DMS79 treated with DMSO at 0.1 percent for 48 hours (cell line): ENCODE data around the gene ZG16B.

Source experiments
- DNase-seq: peaks from one replicate; lab custom pipeline; 2025; lab: John Stamatoyannopoulos, UW

ZG16B gene

DNA sequence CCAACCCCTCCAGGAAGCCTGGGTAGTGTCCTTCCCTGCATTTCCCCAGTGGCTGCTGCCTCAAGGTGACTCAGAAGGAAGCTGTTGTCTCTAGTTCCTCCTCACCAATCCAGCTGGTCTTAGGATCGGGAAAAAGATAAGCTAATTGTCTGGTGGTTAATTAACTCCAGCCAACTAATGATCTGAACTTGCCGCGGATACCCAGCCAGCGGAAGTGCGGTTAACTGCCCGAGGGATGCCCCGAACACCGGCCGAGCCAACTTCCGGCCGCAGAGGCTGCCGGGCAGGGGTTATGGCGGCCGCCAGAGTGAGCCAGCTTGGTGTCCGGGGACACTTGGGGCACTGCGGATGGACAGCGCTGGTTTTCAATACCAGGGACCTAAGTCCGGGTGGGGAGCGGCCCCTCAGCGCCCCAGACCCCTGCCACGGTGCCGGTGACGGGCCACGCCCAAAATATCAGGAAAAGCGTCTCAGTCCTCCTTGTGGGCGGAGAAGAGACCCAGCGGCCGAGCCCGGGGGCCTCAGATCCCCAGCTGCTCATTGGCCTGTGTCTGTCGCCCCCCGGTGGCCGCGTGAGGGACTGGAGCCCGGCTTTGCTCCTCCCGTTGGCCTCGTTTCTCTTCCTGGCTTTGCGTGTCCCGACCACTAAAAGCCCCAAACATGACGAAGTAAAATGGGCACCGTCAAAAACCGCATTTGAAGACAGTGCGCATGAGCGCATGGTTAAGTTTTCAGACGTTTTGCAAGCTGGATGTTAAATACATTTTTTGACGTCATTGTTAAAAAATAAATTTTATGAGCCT is 38.1 kb downstream of the ZG16B start:
- peak; percentile 88 for DNase-seq

DNA sequence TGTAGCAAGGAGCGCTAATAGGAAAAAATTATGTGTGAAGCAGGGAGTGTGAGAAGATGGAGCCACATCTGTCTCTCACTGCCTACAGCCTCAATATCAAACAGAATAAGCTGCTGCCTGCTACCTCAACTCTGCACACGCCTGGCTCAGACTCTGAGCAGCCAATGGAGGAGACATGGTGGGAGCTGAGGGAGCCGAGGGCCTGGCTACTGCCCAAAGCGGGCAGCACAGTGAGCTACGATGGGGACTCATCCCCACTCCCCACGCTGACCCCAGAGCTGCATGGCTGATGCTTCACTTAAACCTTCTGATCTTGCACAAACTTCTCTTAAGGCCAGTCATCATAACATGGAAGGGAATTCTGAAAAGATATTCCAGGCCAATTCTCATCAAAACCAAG is 41.8 kb downstream of the ZG16B start:
- DNase-seq = no peak

DNA sequence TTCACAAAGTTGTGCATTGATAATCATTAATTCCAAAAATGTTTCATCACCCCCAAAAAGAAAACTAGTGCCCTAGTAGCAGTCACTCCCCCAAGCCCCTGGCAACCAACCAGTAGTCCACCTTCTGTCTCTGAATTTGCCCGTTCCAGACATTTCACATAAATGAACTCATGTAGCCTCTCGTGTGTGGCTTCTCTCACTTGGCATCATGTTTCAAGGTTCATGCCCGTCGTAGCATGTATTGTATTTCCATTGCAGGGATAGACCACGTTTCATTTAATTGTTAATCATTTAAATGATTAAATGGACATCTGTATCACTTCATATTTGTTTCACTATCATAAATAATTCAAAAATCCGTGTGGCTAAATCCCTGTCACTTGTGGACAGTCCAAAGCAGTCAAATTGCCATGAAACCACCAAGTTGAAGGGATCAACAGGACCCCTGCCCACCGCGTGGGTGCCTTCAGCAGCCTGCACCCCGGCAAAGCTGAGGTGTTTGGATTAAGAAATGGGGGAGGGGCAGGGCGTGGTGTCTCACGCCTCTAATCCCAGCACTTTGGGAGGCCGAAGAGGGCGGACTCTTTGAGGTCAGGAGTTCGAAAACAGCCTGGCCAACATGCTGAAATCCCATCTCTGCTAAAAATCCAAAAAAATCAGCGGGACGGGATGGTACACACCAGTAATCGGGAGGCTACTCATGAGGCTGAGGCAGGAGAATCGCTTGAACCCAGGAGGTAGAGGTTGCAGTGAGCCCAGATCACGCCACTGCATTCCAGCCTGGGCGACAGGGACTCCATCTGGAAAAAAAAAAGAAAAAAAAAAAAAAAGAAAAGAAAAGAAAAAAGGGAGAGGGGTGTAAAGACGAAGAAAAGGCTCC is 44.2 kb downstream of the ZG16B start:
- DNase-seq = peak; percentile 18

DNA sequence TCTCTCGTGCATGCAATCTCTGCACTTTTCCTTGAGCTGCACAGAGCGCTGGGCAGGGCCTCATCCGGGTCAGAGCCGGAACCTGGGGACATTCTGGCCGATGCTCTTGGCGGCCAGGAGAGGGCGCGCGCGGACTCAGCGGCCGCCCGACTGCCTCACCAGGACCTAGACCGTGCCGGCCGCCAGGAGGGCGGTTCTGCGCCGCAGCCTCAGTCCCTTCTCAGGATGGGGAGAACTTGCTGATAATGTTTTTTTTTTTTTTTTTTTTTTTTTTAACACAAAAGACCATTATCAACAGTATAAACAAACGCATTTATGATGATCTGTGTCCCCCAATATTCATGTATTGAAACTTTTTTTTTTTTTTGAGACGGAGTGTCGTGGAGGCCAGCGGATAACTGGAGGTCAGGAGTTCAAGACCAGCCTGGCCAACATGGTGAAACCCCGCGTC is 44.8 kb downstream of the ZG16B start:
- DNase-seq = peak; percentile 33

GRCh38 chr16:2879854-2880508 is 49.9 kb downstream of the ZG16B start:
- no peak for DNase-seq
